Measurements from ENCODE around the gene C12orf42.
"Not testable (repeated sequence)": the region's sequence is repeated elsewhere in the genome, so short reads cannot be mapped to it uniquely, and the experiment has no call there.

C12orf42 gene

GRCh38 chr12:103494734-103495468 is 867 bp downstream of the C12orf42 start:
- DNase-seq (ENCODE audit: low spot score), result no peak

GRCh38 chr12:103494051-103494733 is 1.6 kb downstream of the C12orf42 start:
- DNase-seq (ENCODE audit: low spot score), result no peak

GRCh38 chr12:103493199-103493598 is 2.6 kb downstream of the C12orf42 start:
- DNase-seq (ENCODE audit: low spot score), result no peak

- no peak for DNase-seq (ENCODE audit: low spot score)
Observed at GRCh38 chr12:103482365-103482764, 13.4 kb downstream of the C12orf42 start.

GRCh38 chr12:103475073-103475472 is 20.7 kb downstream of the C12orf42 start:
- DNase-seq (ENCODE audit: low spot score), result no peak

GRCh38 chr12:103470664-103471063 is 25.1 kb downstream of the C12orf42 start:
- no peak for DNase-seq (ENCODE audit: low spot score)

- peak; percentile 48 for DNase-seq (ENCODE audit: low spot score)
Observed at GRCh38 chr12:103469719-103470118, 26.0 kb downstream of the C12orf42 start.

- no peak for DNase-seq (ENCODE audit: low spot score)
Observed at GRCh38 chr12:103468837-103469236, 26.9 kb downstream of the C12orf42 start.

- DNase-seq (ENCODE audit: low spot score), result no peak
Observed at GRCh38 chr12:103462675-103463074, 33.1 kb downstream of the C12orf42 start.

GRCh38 chr12:103457471-103457870 is 38.3 kb downstream of the C12orf42 start:
- DNase-seq (ENCODE audit: low spot score), result no peak

GRCh38 chr12:103456006-103456405 is 39.8 kb downstream of the C12orf42 start:
- no peak for DNase-seq (ENCODE audit: low spot score)

GRCh38 chr12:103455020-103455763 is 40.6 kb downstream of the C12orf42 start:
- DNase-seq (ENCODE audit: low spot score), result no peak

- DNase-seq (ENCODE audit: low spot score), result no peak
Observed at GRCh38 chr12:103444983-103445382, 50.8 kb downstream of the C12orf42 start.

GRCh38 chr12:103442822-103443221 is 52.9 kb downstream of the C12orf42 start:
- DNase-seq (ENCODE audit: low spot score), result no peak

- no peak for DNase-seq (ENCODE audit: low spot score)
Observed at GRCh38 chr12:103442182-103442555, 53.6 kb downstream of the C12orf42 start.

GRCh38 chr12:103441437-103442181 is 54.2 kb downstream of the C12orf42 start:
- DNase-seq (ENCODE audit: low spot score), result no peak

GRCh38 chr12:103434165-103435105 is 61.3 kb downstream of the C12orf42 start:
- peak; percentile 5 for DNase-seq (ENCODE audit: low spot score)

- DNase-seq (ENCODE audit: low spot score), result no peak
Observed at GRCh38 chr12:103431950-103432349, 63.8 kb downstream of the C12orf42 start.

GRCh38 chr12:103431387-103431786 is 64.4 kb downstream of the C12orf42 start:
- DNase-seq (ENCODE audit: low spot score), result no peak

GRCh38 chr12:103425674-103426073 is 70.1 kb downstream of the C12orf42 start:
- DNase-seq (ENCODE audit: low spot score), result not testable (repeated sequence)

All from SW480 (cell line).